Kasumi-1 (cell line): ENCODE data around the gene DOCK6.
"Not testable (repeated sequence)": the region's sequence is repeated elsewhere in the genome, so short reads cannot be mapped to it uniquely, and the experiment has no call there.

Experiments
- DNase-seq, 2 experiments: peaks; one replicate each; lab custom pipeline; 2025; lab: John Stamatoyannopoulos, UW

The DOCK6 gene

DNA sequence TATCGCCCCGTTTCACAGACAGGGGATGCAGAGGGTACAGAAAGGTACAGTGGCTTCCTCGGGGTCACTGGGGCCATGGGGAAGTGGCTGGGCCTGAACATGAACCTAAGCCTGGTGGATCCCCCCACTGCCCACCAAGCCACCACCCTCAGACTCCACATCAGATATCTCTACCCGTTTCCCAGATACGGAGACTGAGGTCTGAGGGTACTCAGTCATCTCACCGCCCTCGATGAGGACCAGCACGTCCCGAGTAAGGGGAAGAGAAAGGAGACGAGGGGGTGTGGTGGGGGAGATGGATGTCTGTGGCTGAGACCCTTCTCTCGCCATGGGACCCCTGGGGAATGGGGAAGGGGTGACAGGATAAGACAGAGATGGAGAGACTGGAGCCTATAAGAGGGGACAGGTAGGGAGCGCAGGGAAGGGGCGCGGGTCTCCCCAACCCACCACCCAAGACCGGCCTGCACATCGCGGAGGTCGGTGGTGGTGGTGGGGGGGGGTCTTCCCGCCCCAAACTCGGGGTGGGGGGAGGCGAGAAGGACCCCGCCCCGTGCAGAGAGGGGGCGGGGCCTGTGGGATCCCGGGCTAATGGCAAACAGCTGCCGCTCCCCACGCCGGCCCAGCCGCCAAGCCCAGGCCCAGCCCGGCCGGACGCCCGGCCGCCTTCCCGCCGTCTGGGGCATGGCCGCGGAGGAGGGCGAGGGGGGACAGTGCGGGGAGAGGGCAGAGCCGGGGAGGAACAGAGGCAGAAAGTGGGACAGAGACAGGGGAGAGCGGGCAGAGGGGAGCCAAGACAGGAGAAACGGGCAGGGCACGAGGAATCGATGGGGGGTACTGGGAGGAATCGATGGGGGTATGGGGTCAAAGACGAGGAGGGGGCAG lies 65.7 kb downstream of the DOCK6 start:
- DNase-seq, result peak in 1 of 2 experiments; percentile 13

GRCh38 chr19:11195681-11196080 lies 66.6 kb downstream of the DOCK6 start:
- DNase-seq, result no peak

DNA sequence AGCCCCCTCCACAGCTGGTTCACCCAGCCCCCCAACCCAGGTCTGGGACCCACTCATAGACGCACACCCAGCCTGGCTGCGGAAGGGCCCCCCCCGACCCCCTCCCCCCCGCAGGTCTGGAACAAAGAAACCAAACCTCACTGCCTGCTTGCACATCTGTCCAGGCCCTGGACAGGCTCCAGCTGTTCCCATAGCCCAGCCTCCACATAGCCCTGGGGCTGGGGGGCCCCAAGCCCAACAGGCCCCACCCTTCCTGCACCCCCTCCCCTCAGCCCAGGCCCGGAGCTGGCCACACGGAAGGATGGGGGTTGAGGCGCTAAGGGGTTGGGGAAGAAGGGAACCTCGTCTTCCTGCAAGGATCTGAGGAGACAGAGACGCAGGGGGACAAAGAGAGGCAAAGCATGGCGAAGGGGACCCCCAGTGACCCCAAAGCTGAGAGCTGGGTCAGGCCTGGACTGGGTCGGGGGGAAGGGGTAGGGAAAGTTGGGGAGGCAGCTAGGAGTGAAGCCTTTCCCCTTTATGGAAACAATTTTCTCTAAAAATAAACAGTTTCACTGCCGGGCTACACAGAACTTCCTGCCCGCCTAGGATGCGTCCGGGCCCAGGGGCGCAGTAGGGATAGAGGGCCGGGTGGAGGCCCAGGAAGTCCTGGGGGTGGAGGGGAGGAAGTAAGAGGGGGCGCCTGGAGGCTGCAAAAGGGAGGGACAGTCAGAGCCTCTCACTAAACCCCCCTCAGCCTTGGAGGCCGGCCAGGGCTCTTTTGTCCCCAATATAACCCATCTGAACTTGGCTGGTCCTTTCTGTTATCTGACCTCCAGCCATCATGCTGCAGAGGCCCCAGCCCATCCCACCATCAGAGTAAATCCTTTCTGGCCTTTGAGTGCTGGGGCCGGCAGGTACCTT lies 67.4 kb downstream of the DOCK6 start:
- DNase-seq, result peak; percentile 69 to 84

- DNase-seq, result no peak
Measured at GRCh38 chr19:11194173-11194572, 68.2 kb downstream of the DOCK6 start.

GRCh38 chr19:11192957-11193939 lies 69.1 kb downstream of the DOCK6 start:
- DNase-seq, result no peak

- DNase-seq, result no peak
Measured at GRCh38 chr19:11191934-11192333, 70.4 kb downstream of the DOCK6 start.

DNA sequence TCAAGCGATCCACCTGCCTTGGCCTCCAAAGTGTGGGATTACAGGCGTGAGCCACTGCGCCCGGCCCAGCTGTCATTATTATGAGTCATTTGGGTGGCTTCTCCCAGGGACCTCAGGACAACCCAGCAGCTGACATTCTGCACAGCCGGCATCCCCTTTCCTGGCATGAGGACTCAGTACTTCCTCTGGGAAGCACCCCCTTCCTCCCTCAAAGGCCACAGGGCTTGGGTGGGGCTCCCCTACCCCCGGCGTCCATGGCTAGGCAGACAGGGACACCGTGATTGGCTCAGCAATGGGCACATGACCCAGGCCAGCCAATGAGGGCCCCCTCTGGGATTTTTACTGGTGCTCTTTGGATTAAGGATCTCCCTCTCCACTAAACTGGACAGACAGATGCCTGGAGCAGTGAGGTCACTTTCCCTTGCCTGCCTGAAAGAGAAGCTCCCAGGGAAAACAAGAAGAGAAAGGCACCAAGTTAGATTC lies 71.0 kb downstream of the DOCK6 start:
- DNase-seq, result peak; percentile 87 to 89

GRCh38 chr19:11190501-11190900 lies 71.8 kb downstream of the DOCK6 start:
- no peak for DNase-seq

GRCh38 chr19:11187441-11187840 lies 74.9 kb downstream of the DOCK6 start:
- no peak for DNase-seq

DNA sequence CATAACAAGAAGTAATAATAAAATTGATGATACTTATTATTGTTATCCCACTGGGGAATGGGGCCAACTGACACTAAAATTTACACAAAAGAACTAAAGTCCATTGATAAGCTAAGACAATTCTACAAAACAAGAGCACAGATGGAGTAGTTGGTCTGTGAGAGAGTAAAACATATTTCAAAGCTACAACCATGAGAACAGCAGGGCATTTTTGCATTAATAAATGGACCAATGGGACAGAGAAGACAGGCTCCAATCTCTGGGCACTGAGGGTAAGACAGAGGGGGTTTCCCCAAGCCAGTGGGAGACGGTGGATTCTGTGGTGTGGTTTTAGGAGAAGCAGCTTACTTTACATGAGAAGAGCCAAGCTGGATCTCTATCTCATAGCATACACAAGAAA lies 79.3 kb downstream of the DOCK6 start:
- DNase-seq, result no peak

DNA sequence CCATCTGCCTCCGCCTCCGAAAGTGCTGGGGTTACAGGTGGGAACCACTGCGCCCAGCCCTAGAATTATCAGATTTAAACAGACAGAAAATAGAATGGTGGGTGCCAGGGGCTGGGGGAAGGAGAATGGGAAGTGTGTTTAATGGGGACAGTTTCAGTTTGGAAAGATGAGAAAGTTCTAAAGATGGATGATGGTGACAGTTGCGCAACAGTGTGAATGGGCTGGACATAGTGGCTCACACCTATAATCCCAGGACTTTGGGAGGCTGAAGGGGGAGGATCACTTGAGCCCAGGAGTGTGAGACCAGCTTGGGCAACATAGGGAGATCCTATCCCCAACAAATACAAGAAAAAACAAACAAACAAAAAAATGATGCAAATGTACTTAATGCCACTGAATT lies 80.8 kb downstream of the DOCK6 start:
- no peak for DNase-seq

DNA sequence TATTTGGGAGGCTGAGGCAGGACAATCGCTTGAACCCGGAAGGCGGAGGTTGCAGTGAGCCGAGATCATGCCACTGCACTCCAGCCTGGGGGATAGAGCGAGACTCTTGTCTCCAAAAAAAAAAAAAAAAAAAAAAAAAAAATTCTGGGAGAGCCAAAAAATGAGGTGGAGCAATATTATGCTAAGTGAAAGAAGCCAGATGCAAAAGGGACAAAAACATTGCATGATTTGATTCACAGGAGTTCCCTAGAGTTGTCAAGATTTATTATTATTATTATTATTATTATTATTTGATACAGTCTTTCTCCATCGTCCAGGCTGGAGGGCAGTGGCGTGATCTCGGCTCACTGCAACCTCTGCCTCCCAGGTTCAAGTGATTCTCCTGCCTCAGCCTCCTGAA lies 81.3 kb downstream of the DOCK6 start:
- DNase-seq, result not testable (repeated sequence)

DNA sequence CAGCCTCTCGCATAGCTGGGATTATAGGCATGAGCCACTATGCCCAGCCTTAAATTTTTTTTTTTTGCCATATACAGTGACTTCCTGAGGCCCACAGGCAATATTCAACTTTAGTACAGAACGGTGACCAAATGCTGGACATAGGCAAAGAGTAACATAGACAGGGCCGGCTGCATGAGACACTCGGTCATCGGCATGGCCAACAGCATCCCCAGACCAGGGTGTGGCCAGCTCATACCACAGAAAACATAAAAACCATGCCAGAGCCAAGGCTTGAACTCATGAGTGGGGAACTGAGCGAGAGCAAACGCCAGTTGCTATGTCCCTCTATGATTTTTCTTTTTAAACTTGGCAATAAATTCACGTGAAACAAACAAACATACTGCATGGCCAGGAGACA lies 82.0 kb downstream of the DOCK6 start:
- no peak for DNase-seq

DNA sequence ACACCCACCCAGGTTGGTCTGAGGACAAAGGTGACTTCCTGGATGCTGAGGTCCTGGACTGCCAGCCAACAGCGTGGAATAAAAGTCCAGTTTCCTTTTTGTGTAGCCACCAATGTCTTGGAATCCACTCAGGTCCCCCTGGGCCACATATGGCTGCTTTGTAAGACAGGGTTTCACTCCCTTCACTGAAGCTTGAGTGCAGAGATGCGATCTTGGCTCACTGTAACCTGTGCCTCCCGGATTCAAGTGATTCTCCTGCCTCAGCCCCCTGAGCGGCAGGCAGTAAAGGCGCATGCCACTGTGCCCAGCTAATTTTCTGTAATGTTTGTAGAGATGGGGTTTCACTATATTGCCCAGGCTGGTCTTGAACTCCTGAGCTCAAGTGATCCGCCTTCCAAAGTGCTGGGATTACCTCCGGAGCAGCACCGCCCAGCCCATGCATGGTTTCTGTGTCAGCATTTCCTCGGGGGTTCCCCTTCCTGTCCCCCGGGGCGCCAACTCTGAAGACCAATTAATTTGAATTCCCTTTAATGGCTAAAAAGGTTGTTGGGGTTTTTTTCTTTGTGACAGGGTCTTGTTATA lies 82.5 kb downstream of the DOCK6 start:
- DNase-seq, result no peak

DNA sequence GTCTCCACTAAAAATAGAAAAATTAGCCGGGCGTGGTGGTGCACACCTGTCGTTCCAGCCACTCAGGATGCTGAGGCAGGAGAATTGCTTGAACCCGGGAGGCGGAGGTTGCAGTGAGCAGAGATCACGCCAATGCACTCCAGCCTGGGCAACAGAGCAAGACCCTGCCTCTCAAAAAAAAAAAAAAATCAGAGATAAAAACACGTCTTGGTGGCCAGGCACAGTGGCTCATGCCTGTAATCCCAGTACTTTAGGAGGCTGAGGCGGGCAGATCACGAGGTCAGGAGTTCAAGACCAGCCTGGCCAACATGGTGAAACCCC lies 83.2 kb downstream of the DOCK6 start:
- DNase-seq, result not testable (repeated sequence)

- no peak for DNase-seq
Measured at GRCh38 chr19:11177592-11177991, 84.7 kb downstream of the DOCK6 start.

GRCh38 chr19:11176466-11177193 lies 85.7 kb downstream of the DOCK6 start:
- DNase-seq, result no peak

DNA sequence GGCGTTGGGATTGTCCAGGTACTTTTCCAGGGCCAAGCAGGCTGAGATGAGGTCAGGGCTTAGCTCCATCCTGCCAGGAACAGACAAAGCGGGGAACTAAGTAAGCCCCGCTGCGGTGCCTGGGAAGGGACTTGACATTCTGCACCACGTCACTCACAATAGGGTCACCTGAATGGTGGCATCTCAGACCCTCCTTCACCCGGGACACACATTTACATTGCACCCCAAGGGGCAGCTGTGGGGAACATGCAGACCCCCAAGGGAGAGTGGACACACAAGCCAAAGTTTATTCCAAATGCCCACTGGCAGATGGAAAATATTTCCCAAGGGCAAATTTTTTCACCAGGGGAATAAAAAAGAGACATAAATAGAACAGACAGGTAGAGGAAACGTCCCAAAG lies 86.4 kb downstream of the DOCK6 start:
- no peak for DNase-seq

- DNase-seq, result no peak
Measured at GRCh38 chr19:11174336-11174735, 88.0 kb downstream of the DOCK6 start.

GRCh38 chr19:11173516-11174155 lies 88.7 kb downstream of the DOCK6 start:
- no peak for DNase-seq
